Activated CD4-positive, alpha-beta T cell treated with anti-CD3 and anti-CD28 coated beads for 4 hours (primary cell): Measurements from ENCODE around the gene EIF4G3.
"Not testable (repeated sequence)": the region's sequence is repeated elsewhere in the genome, so short reads cannot be mapped to it uniquely, and the experiment has no call there.

Source experiments
- DNase-seq, 2 donors: peaks; one replicate each; pipeline ENCODE4 v3.0.0-alpha.2; 2020

The EIF4G3 gene

DNA sequence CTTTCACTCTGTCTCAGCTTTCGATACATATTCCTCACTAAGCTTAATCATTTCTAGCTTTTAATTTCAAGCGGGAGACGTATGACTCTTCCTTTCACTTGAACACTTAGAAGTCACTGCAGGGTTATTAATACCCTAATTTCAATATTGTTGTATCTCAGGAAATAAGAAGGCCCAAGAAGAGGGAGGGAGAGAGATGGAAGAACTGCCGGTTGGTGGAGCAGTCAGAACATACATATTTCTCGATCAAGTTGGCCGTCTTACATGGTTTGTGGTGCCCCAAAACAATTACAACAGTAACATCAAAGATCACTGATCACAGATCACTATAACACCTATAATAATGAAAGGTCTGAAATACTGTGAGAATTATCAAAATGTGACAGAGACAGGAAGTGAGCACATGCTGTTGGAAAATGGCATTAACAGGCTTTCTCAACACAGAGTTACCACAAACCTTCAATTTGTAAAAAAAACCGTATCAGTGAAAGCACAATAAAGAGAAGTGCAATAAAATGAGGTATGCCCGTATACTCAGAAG is 244.2 kb downstream of the EIF4G3 start:
- DNase-seq = no peak

DNA sequence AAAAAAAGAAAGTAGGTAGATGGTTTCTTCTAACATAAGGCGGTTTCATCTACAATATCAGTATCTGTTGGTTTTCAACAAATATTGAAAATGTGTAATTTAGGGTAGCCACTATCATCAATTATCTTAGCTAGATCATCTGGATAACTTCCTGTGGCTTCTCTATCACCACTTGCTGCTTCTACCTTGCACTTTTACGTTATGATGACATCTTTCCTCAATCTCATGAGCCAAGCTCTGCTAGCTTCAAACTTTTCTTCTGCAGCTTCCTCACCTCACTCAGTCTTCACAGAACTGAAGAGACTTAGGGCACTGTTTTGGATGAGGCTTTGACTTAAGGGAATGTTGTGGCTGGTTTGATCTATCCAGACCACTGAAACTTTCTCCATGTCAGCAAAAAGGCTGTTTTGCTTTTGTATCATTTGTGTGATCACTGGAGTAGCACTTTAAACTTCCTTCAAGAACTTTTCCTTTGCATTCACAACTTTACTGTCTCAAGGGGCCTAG is 244.7 kb downstream of the EIF4G3 start:
- DNase-seq = no peak

DNA sequence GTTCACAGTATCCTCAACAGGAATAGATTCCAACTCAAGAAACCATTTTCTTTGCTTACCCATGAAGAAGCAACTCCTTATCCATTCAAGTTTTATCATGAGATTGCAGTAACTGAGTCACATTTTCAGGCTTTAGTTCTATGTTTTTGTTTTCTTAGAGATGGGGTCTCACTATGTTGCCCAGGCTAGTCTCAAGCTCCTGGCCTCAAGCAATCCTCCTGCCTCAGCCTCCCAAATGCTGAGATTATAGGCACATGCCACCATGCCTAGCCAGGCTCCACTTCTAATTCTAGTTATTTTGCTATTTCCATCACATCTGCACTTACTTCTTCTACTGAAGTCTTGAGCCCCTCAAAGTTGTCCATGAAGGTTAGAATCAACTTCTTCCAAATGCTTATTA is 246.3 kb downstream of the EIF4G3 start:
- DNase-seq = no peak

DNA sequence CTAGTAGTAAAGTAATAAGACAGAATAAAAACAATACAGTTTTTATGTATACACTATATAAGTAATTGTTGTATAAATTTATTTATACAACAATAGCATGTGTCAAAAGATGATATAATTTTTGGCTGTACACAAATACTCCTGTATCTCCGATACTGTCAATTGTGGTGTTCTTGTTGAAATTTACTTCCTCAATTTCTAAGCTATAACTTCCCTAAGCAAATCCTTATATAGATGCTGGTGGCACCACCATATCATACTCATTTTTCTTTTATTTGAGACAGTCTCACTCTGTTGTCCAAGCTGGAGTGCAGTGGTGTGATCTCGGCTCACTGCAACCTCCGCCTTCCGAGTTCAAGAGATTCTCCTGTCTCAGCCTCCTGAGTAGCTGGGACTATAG is 248.6 kb downstream of the EIF4G3 start:
- no peak for DNase-seq

DNA sequence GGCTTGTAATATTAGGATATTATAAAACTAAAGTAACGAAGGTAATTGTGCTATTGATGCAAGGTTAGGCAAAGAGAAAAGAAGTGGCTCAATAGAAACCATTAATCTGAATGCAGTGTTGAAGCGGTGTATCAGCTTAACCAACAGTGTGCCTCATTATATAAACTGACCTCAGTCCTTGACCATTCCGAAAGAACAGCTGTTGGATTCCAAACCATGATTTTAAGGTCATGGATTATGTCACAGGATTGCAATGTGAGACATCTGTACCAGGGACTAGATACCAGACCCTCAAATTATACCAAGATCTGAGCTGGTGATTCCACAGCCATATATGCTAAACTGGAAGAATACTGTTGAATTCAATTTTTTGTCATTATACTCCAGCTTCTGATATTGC is 255.4 kb downstream of the EIF4G3 start:
- DNase-seq = no peak

DNA sequence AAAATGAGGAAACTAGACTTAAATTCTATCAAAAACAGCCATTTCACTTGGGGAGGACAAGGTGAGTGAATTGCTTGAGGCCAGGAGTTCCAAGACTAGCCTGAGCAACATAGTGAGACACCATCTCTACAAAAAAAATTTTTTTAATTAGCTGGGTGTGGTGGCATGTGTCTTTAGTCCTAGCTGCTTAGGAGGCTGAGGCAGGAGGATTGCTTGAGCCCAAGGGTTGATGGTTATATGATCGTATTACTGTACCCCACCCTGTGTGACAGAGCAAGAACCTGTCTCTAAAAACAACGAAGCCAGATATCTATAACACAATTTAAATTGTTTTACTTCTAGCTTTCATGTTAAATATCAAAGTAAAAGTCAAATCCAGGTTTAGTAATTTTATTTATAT is 263.5 kb downstream of the EIF4G3 start:
- DNase-seq = no peak

DNA sequence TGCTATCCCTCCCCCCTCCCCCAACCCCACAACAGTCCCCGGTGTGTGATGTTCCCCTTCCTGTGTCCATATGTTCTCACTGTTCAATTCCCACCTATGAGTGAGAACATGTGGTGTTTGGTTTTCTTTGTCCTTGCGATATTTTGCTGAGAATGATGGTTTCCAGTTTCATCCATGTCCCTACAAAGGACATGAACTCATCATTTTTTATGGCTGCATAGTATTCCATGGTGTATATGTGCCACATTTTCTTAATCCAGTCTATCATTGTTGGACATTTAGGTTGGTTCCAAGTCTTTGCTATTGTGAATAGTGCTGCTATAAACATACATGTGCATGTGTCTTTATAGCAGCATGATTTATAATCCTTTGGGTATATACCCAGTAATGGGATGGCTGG is 269.2 kb downstream of the EIF4G3 start:
- DNase-seq = not testable (repeated sequence)

DNA sequence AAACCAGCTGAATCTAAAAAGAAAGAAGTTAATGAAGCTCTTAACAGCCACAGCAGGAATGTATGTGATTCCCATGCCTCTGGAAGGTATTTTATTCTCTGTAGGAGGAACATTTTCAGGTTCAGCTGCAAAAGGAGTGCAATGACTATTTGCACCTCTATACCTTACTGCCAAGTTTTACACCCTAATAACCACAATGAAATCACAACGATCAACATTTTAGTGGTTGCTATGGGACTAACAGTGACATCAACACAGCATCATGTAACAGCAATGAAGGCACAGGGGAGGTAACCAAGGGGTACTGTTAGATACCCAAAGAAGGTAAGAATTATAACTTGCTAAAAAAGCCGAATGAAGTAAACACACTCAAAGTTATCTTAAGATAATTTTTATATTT is 273.3 kb downstream of the EIF4G3 start:
- no peak for DNase-seq

DNA sequence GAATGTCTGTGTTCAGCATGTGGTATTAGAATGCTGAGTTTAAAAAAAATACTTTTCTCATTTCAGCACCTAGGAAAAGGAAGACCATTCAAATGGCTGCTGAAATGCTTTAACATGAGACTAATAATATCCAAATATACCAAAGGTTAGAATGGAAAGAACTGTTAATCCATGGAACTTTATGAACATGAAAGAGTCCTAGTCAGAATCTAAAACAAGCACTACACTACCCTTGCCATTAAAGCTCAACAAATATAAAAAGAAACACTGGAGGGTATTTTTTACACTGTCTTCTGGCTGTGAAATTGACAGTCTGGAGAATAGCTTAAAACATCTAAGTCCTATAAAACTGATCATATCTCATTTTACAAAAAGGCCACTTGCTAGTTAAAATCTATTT is 276.6 kb downstream of the EIF4G3 start:
- DNase-seq = no peak

DNA sequence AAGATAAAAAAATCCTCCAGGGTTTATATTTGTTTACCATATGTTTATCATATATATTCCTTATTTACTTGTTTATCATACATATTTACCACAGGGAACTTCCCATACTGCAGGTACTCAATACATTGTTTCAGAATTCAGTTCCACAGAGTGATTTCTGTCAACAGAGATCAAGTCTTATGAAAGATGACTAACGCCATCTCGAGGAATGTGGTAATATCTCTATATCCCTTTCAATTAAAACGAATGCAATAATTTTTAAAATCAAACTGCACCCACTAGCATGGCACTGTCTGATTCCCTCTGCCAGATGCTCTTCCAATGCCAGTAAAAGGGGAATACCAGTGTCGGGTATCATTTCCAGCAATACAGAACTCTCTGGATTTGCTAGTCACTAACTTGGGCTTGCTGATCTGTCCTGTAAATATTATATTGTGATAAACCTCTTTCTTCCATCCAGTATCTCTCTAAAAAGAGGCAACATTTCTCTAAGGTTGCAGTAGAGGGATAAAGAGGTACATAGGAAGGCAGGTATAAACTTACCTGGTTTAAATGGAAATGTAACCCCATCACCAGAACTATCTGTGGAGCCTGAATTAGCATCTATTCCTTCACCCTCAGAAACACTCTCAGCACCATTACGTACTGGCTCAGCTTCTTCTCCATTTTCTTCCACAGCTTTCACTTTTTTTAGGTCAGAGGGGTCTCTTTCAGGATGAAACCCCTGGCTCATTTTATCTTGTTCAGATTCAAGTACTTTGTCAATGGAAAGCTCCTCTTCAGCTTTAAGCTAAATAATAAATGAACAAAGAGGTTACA is 277.3 kb downstream of the EIF4G3 start:
- no peak for DNase-seq

DNA sequence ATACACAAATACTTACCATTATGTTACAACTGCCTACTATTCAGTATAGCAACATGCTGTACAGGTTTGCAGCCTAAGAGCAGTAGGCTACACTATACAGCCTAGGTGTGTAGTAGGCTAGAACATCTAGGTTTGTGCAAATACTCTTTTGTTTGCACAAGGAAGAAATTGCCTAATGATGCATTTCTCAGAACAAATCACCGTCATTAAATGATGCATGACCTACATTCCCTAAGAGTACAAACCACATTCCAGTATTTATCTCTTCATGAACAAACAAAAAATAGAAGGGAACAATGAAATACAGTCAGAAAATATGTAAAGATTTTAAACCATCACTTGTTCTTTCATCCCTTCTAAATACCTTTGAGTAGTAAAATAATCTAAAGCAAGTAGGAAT is 279.9 kb downstream of the EIF4G3 start:
- no peak for DNase-seq

DNA sequence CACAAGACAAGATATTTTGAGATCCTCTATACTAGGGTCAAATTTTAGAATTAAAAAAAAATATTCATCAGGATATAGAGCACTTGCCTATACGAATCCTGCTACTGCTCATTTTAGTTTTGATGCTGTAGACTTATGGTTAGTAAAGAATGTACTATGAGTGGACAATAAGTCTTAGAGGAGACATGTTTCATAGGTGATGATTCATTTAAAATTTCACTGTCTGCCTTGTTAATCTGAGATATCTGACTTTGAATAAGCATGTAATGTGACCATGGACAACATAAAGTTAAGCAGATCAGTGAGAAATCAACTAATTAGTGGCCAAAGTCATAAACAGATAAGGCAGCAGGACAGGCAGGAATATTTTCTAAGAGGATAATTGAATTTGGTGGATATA is 282.8 kb downstream of the EIF4G3 start:
- DNase-seq = no peak

DNA sequence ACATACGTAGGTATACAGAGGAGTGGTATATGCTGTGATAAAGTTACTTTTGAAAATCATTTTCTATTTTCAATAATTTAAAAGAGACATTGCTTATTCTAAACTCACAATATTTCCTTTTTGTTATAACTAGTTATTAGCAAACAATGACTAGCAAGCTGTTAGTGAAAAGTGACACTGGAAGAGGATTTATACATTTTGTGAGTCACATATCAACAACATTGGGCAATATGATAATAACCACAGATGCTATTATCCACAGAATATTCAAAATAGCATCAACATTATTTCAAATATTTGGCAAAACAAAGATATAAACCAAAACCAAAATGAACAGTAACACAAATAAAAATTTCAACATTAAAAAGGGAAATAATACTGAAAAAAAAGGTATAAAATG is 285.6 kb downstream of the EIF4G3 start:
- DNase-seq = no peak

DNA sequence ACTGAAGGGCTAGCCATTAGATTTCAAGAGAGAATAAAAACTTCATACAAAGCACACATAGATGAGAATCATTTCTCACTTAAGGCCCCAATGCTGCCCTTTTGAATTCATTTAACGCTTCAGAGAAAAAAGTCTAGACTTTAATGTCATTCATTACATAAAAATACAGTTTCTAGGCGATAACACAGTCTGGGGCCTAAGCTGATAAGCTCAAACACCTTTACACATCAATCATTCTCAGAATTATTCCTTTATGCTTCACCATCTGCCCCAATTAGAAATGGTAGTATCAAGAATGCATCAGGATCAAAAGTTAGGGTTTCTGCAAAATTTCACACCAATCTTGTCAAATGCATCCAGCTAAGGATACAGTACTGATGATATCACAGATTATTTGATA is 289.5 kb downstream of the EIF4G3 start:
- DNase-seq = no peak

DNA sequence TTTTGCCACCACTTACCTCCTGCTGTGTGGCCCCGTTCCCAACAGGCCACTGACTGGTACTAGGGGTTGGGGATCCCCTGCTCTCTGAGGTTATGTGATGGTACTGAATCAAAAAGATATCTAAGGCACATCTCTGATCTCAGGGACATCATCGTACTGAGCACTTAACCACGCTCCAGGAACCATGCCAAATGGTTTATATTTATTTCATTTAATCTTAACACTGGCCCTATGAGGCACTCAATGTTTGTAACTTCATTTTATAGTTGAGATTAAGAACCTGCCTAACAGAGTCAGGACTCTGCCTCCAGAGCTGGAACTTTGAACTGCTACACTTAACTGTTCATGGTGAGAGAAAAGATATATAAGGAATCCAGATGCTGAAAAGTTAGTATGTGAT is 291.6 kb downstream of the EIF4G3 start:
- no peak for DNase-seq

DNA sequence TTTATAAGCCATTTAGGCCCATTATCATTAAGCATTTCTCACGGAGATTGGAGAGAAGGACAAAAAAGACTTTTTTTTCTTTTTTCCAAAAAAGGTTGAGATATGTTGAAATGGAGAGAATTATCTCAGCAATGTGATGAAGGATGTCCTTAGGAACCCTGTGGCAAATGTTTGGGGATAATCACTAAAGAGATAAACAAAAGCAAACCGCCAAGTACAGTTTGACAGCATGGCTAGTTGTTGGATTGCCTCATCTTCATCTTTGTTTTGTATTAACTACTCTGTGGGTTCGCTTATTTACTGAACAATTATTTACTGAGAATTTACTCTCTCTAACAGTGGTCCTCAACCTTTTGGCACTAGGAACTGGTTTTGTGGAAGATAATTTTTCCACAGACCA is 292.2 kb downstream of the EIF4G3 start:
- DNase-seq = no peak

DNA sequence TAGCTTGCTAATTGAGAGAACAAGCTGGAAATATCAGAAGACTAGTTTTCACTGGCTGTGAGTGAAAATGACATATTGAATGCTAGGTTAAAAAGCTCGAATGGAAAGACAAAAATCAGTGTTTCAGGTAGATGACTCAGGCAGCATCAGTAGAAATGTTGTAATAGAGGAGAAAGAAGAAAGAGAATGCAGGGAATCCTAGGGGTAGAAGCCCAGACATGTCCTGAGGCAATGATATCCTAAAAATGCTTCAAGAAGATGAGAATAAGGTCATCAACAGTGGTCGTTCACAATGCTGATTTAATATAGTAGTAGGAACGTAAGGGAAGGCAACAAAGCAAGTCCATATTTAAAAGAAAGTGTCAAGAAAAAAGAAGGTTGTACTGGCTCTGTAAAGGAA is 292.9 kb downstream of the EIF4G3 start:
- no peak for DNase-seq

DNA sequence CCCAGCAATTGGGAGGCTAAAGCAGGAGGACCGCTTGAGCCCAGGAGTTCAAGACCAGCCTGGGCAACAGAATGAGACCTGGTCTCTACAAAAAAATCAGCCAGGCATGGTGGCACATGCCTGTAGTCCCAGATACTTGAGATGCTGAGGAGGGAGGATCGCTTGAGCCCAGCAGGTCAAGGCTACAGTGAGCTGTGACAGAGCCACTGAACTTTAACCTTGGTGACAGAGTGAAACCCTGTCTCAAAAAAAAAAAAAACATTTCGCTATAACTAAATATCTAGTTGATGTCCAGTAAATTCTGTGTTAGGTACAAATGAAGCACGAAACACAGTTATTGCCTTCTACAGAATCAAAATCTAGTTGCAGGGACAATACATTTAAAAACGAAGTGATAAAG is 293.9 kb downstream of the EIF4G3 start:
- DNase-seq = no peak

DNA sequence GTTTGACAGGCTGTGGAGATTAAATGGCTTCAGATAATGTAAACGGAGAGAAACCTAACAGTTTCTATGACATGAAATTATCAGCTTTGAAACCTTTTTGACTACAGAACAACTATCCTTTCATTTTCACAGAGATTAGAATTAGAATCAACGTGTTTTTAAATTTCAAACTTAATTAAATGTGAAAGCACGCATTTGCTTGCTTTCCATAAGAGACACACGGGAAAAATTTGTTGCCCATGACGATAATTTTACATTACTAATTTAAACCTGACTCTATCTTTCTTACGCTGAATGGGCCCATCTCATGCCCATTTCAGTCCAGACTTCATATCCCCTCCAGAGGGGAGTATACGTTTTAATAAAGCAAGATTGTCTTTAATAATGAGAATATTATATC is 297.9 kb downstream of the EIF4G3 start:
- no peak for DNase-seq

DNA sequence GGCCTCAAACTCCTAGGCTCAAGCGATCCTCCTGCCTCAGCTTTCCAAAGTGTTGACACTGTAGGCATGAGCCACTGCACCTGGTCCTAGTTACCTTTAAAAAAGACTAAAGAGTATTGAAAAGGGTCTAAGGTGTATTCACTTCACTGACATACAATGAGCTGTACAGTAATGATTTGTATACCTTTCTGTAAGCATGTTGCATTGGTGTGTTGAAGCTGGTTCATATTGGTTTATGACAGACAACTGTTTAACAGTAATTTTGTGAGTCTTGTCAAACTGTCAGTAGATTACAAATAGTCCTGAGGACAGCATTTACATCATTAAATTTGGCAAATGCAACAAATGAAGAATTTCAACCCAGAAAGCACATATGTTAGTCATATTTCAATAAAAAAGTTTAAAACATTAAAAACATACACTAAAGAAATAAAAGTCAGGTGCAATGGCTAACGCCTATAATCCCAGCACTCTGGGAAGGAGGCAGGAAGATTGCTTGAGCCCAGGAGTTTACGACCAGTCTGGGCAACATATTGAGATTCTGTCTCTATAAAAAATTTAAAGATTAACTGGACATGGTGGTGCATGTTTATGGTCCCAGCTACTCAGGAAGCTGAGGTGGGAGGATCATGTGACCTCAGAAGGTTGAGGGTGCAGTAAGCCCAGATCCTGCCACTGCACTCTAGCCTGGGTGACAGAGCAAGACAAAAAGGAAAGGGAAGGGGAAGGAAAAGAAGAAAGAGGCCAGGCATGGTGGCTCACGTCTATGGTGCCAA is 301.3 kb downstream of the EIF4G3 start:
- no peak for DNase-seq

DNA sequence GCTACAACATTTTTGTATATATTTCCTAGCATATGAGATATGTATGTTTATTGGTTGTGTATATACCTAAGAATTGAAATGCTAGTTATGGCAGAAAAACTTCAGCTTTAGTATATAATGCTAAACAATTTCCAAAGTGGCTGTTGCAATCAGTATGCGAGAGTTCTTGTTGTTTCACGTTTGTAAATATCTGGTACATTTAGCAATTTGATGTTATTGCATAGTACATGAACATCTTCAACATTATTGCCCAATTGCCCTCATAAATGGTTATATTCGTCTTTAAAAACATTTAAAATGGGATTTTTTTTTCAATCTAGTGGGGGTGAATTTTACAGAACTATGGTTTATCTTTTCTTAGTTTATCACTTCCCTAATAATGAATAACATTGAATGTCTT is 303.4 kb downstream of the EIF4G3 start:
- DNase-seq = no peak

DNA sequence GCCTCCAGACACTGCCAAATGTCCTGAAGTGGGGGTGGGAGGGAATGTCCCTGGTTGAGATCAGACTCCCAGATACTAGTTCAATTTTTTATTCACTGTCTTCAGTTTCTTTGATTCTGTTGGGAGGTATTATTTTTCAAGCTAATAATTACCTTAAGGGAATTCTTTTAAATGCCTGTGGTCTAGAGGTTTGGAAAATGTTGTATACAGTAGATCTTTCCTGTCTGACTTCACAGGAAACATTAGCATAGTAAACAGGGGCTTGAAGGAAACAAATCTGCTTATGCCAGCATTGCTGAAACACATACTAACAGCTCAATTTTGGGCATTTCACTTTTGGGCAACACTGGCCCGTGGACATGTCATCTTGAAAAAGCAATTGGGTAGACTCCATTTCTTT is 305.3 kb downstream of the EIF4G3 start:
- no peak for DNase-seq

DNA sequence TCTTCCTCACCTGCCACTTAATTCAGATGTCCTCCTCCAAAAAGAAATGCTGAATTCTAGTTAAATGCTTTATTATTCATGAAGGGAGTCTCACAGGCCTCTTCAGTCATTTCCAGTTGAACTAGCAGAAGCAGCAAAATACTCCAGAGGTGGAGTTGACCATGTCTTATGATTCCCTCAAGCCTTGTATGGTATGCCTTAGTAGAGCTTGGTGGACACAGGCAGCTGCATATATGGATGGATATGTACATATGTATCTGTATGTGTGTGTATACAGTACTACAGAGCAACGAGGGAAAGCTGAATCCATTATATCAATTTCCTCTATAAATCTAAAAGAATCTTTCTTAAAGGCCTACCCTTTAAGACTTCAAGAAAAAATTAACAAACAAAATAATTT is 306.0 kb downstream of the EIF4G3 start:
- DNase-seq = no peak

DNA sequence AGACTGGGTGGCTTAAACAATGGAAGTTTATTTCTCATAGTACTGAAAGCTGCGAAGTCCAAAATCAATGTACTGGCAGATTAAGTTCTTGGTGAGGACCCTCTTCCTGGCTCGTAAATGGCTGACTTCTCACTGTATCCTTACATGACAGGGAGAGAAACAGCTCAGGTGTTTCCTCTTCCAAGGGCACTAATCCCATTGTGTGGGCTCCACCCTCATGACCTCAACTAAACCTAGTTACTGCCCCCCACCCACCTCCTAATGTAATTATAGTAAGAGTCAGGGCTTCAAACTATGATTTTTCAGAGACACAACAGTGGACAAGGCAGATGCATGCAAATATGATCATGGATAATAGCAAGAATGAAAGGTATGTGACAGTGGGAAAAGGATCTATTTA is 308.4 kb downstream of the EIF4G3 start:
- no peak for DNase-seq
